Measurements from ENCODE around the gene GBP7.

Gene GBP7

GRCh38 chr1:89176971-89177370 lies 1.2 kb upstream of the GBP7 start:
- no peak for TF ChIP-seq CTCF (IDR thresholded peaks at IDR 0.05)

- no peak for TF ChIP-seq CTCF (IDR thresholded peaks at IDR 0.05)
These were observed 1.3 kb downstream of the GBP7 start for GRCh38 chr1:89174491-89174890.

- TF ChIP-seq CTCF (IDR thresholded peaks at IDR 0.05), result no peak
These were observed 3.2 kb downstream of the GBP7 start for GRCh38 chr1:89172468-89173143.

GRCh38 chr1:89171067-89171438 lies 4.8 kb downstream of the GBP7 start:
- TF ChIP-seq CTCF (IDR thresholded peaks at IDR 0.05), result no peak

- no peak for TF ChIP-seq CTCF (IDR thresholded peaks at IDR 0.05)
These were observed 5.4 kb downstream of the GBP7 start for GRCh38 chr1:89170170-89171066.

GRCh38 chr1:89169166-89169565 lies 6.6 kb downstream of the GBP7 start:
- TF ChIP-seq CTCF (IDR thresholded peaks at IDR 0.05), result no peak

- no peak for TF ChIP-seq CTCF (IDR thresholded peaks at IDR 0.05)
These were observed 8.1 kb downstream of the GBP7 start for GRCh38 chr1:89167590-89168230.

Data from LNCAP (cell line).